HG02938 (cell line): Measurements from ENCODE around the gene TMEM51.
A peak's percentile ranks its signal among the peaks of the same experiment; 100 is the strongest.

Source experiments
- ATAC-seq: cut with Tn5 transposase; IDR thresholded peaks from one replicate; pipeline ENCODE4 v1.9.1; 2021; ENCODE audit warnings: mild to moderate bottlenecking, moderate library complexity; ENCODE audit not compliant: unreplicated experiment

TMEM51 gene

GRCh38 chr1:15242766-15243165 is 89.2 kb downstream of the TMEM51 start:
- ATAC-seq = no peak

GRCh38 chr1:15243275-15244043 is 89.9 kb downstream of the TMEM51 start:
- ATAC-seq = no peak

GRCh38 chr1:15244813-15245212 is 91.3 kb downstream of the TMEM51 start:
- ATAC-seq = no peak

DNA sequence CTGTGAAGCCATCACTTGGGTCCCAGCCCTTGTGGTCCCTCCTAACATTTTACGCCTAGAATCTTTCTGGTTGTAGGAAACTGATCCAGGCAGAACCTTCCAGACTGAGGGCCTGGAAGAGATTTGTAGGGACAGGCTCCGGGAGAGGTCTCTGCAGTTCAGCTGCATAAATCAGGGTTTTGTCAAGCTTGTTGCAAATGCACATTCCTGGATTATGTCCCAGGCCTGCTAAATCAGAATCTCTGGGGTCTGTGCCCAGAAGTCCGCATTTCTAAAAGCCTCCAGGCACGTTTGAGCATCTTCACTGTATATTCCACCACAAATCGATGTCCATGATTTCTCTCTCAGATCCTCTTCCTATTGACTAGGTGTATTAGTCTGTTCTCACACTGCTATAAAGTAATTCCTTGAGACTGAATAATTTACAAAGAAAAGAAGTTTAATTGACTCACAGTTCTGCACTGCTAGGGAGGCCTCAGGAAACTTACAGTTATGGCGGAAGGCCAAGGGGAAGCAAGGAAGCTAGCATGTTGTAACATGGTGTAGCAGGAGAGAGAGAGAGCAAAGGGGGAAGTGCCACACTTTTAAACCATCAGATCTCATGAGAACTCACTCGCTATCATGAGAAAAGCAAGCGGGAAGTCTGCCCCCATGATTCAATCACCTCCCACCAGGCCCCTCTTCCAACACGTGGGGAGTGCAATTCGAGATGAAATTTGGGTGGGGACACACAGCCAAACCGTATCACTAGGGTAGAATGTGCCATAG is 92.2 kb downstream of the TMEM51 start:
- no peak for ATAC-seq

DNA sequence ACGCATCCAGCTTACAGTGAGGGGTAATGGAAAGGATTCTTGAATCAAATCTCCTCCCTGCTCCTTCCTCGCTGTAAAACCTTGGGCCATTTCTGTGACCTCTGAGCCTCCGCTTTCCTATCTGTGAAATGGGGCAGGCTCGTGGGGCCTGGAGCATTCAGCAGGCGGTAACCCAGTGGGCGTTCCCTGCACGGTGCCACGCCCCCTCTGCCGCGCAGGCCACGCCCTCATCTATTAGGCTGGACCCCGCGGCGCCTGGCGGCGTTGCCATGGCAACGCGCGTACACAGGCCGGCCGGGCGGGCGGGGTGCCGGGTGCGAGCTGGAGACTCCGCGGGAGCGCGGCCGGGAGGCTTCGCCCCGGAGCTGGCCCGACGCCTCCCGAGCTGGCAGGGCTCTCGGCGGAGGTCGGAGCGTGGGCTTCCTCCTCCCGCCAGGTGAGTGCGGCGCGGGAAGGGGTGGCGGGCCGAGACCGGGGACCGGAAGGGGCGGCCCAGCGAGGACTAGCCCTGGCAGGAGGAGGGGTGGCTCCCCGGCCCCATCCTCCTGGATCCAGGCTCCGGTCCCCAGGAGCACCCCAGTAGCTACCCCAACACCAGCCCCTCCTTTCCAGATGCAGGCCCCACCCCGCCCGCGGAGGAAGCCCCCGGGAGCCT is 93.5 kb downstream of the TMEM51 start, which contains the start of gene FHAD1:
FHAD1 (plus strand) TSS at position 264 of the 655 bp plus-strand sequence. CDS start 4,562 bp downstream, outside the sequence.
- ATAC-seq = no peak

DNA sequence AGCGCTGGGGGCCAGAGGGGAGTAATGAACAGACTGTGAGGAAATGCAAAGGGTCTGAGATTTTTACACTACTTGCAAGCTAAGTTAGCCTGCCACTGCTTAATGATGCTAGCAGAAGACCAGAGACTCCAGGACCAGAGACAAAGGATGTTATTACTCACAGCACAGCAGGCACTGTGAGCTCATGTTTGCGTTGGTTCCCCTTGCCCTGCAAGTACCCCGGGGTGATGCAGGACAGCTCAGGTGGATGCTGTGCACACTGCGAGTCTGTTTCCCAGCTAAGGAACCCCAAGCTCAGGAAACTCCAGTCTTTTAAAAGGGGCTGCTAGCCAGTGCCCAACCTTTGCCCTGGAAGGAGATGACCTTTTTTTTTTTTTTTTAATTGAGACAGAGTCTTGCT is 94.7 kb downstream of the TMEM51 start:
- ATAC-seq = no peak

GRCh38 chr1:15249081-15249480 is 95.5 kb downstream of the TMEM51 start:
- ATAC-seq = no peak

DNA sequence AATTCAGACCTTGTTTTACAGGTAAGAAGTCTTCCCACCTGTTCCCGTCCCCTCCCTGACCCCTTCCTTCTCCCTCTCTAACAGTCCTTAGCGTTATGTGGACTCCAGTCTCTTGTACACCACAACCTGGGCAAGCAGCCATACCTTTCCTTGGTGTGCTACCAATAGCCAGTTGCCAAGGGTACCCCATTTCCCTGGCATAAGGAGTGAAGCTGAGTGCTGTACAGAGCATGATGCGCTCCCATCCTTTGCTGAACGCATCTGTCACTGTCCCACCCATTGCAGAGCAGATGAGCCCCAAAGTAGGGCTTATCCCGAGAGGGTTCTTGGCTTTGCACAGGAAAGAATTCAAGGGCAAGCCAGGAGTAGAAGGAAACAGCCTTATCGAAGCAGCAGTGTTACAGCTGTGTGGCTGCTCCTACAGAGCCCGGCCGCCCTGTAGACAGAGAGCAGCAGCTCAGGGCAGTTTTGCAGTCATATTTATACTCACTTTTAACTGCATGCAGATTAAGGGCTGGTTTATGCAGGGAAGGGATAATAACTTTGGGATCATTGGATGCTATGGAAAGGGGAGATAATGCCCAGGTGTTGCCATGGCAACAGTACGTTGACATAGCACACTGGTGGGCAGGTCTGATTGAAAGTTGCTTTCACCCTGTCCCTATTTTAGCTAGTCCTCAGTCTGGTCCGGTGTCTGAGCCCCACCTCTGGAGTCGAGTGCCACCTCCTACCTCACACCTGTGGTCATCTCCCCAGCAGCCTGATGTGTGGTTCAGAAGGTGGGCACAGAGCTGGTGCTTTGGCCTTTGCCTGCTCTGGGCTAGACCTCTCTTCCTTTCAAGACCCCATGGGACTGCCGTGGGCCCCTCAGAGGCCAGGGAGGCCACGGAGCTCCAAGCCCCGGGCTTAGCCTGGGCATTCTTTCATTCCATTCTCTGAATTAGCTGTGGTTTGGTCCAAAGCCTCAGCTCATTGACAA is 98.6 kb downstream of the TMEM51 start:
- ATAC-seq = no peak

- no peak for ATAC-seq
These were observed 101.0 kb downstream of the TMEM51 start for GRCh38 chr1:15254559-15254958.

GRCh38 chr1:15255582-15256149 is 102.1 kb downstream of the TMEM51 start:
- ATAC-seq = no peak

- ATAC-seq = no peak
These were observed 103.0 kb downstream of the TMEM51 start for GRCh38 chr1:15256584-15256983.

DNA sequence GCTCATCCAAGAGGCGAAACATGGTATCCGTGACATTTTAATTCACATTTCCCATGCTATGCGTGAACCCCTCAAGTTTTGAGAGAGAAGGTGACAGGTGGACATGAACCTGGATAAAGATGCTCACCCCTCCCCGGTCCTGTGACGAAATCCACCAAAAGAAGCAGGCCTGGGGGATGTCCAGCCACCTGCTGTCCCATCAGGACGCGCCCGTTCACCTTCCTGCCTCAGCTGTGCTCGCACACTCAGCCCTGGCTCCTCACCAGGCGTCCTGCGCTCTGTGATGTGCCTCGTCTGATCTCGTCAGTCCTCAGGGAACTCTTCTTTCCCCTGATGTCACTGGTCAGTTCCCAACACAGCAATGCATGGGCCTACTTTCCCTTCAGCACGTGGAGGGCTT is 103.8 kb downstream of the TMEM51 start:
- ATAC-seq = no peak

- no peak for ATAC-seq
These were observed 105.5 kb downstream of the TMEM51 start for GRCh38 chr1:15258833-15259621.

DNA sequence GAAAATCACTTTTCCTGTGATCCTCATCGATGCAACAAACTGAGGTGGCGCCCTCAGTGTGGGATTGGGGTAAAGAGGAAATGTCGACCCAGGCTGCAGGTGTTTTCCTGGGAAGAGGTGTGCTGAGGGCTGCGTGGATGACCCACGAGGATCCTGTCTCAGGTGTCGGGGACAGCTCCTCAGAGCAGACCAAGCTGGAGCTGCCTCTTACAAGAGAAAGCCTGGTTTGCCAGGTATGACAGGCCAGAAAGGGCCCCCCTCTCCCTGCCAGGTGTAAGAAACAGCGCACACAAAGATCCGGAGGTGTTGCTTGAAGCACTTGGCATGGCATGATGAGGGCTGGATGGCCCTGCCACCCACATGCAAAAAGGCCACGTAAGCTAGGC is 106.1 kb downstream of the TMEM51 start:
- ATAC-seq = no peak

DNA sequence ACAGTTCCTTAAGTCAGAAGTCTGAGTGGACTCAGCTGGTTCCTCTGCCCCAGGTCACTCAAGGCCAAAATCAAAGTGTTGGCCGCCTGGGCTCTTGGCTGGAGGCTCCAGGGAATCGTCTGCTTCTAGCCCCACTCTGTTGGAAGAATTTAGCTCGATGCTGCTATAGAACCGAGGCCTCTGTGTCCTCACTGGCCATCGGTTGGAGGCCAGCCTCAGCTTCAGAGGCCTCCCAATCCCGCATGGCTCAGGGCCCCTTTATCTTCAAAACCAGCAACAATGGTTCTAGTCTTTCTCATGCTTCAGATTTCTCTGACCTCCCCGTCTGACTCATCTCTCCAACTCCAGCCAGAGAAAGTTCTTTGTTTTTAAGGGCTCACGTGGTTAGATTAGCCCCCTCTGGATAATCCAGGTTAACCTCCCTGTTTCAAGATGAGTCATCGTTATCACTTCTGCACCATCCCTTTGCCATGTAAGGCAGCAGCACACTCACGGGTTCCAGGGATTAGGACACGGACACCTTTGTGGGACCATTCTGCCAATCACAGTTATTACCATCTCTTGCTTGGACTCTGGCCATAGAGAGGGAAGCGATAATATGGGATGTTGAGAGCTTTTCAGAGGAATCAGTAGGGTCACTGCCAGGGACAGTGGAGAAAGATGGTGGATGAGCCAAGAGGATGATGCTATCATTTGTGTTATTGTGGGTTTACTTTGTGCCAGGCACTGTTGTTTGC is 107.0 kb downstream of the TMEM51 start:
- ATAC-seq = no peak

GRCh38 chr1:15261155-15262002 is 107.8 kb downstream of the TMEM51 start:
- ATAC-seq = peak; percentile 52

DNA sequence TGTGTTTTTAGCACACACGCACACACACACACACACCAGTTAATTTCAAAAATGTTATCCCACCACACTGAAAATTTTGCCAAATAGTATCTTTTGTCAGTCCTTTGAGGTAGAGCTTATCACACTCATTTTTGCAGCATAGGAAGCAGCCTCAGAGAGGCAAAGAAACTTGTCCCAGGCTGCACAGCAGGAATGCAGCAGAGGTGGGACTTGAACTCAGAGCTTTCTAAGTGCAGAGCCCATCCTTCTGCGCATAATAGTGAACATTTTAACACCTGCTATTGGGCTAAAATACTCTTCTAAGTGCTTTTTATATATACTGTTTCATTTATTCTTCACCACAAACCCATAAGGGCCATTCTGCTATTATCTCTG is 108.4 kb downstream of the TMEM51 start:
- no peak for ATAC-seq

GRCh38 chr1:15262706-15263105 is 109.2 kb downstream of the TMEM51 start:
- no peak for ATAC-seq
